ENCODE measurements around the gene EPHA2.

DNA sequence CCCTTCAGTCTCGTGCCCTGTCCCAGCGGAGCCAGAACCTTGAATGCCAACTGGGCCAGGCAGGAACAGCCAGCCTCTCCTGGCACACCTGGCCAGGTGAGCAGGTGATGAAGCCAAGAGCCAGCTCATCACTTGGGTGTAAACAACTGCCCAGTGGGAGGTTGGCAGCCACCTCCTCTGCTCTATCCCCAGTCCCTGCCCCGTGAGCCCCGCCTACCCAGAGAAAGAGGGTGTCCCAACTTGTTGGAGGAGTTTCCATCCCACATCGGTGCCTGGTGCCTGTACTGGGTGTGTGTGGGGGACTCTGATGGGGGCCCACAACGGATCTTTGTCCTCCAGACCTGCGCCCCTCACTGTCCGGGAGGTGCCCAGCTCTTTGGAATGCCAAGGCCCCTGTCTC, 64.6 kb downstream of the EPHA2 start:
- TF ChIP-seq, protein P1, sequence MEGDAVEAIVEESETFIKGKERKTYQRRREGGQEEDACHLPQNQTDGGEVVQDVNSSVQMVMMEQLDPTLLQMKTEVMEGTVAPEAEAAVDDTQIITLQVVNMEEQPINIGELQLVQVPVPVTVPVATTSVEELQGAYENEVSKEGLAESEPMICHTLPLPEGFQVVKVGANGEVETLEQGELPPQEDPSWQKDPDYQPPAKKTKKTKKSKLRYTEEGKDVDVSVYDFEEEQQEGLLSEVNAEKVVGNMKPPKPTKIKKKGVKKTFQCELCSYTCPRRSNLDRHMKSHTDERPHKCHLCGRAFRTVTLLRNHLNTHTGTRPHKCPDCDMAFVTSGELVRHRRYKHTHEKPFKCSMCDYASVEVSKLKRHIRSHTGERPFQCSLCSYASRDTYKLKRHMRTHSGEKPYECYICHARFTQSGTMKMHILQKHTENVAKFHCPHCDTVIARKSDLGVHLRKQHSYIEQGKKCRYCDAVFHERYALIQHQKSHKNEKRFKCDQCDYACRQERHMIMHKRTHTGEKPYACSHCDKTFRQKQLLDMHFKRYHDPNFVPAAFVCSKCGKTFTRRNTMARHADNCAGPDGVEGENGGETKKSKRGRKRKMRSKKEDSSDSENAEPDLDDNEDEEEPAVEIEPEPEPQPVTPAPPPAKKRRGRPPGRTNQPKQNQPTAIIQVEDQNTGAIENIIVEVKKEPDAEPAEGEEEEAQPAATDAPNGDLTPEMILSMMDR (IDR thresholded peaks at IDR 0.05) = no peak
- TF ChIP-seq POLR2A (IDR thresholded peaks at IDR 0.05) = no peak

Measured in adrenal gland (tissue), 5 donors.